Activated CD8-positive, alpha-beta memory T cell treated with anti-CD3 and anti-CD28 coated beads, Interleukin-2, amount 50 U/mL, for 24 hours (primary cell): ENCODE measurements around the gene AP4M1.
A peak's percentile ranks its signal among the peaks of the same experiment; 100 is the strongest.
"Not testable (repeated sequence)": the region's sequence is repeated elsewhere in the genome, so short reads cannot be mapped to it uniquely, and the experiment has no call there.

ENCODE experiments used
- DNase-seq: peaks from one replicate; pipeline ENCODE4 v3.0.0-alpha.2; 2020; ENCODE audit errors: extremely low read depth

The AP4M1 gene

GRCh38 chr7:100130608-100131453 lies 29.4 kb downstream of the AP4M1 start:
- no peak for DNase-seq

- DNase-seq = no peak
These were observed 30.7 kb downstream of the AP4M1 start for GRCh38 chr7:100132126-100132525.

GRCh38 chr7:100132697-100133151 lies 31.3 kb downstream of the AP4M1 start:
- no peak for DNase-seq

- no peak for DNase-seq
These were observed 36.7 kb downstream of the AP4M1 start for GRCh38 chr7:100137851-100138760.

- DNase-seq = no peak
These were observed 40.1 kb downstream of the AP4M1 start for GRCh38 chr7:100141555-100141949.

- no peak for DNase-seq
These were observed 41.0 kb downstream of the AP4M1 start for GRCh38 chr7:100142461-100142860.

GRCh38 chr7:100146350-100146749 lies 44.9 kb downstream of the AP4M1 start:
- DNase-seq = not testable (repeated sequence)

- DNase-seq = no peak
These were observed 45.8 kb downstream of the AP4M1 start for GRCh38 chr7:100147278-100147677.

GRCh38 chr7:100148225-100148558 lies 46.7 kb downstream of the AP4M1 start:
- no peak for DNase-seq

- peak; percentile 97 for DNase-seq
These were observed 47.3 kb downstream of the AP4M1 start, which contains the start of gene LAMTOR4 for GRCh38 chr7:100148559-100149328. LAMTOR4 (plus strand) TSS chr7:100148918; CDS start chr7:100148973, 55 bp downstream.

- DNase-seq = no peak
These were observed 51.0 kb downstream of the AP4M1 start for GRCh38 chr7:100152404-100152803.

GRCh38 chr7:100152937-100153666 lies 51.7 kb downstream of the AP4M1 start:
- no peak for DNase-seq

GRCh38 chr7:100153708-100154535 lies 52.5 kb downstream of the AP4M1 start:
- DNase-seq = no peak

- DNase-seq = no peak
These were observed 53.4 kb downstream of the AP4M1 start for GRCh38 chr7:100154651-100155491.

GRCh38 chr7:100155553-100156317 lies 54.3 kb downstream of the AP4M1 start:
- DNase-seq = no peak

- no peak for DNase-seq
These were observed 55.1 kb downstream of the AP4M1 start for GRCh38 chr7:100156331-100157068.

- DNase-seq = no peak
These were observed 55.6 kb downstream of the AP4M1 start for GRCh38 chr7:100157069-100157333.
